Osteoblast (primary cell): ENCODE results near the gene WWC1. TPM values are rescaled to one million over a fixed set of nuclear protein-coding genes. Genes with fewer than 3 reads are reported as not detected.

Experiments
- DNase-seq: peaks from one replicate; pipeline ENCODE4 v3.0.0; 2011; ENCODE audit warnings: low spot score, mixed read lengths; ENCODE audit not compliant: insufficient read length; ENCODE audit errors: missing footprints
- H2AFZ ChIP-seq: 2 replicates; pipeline ENCODE4 v1.6.0; 2011; ENCODE audit warnings: mild to moderate bottlenecking, low read length
- H3K27ac ChIP-seq: 2 replicates; pipeline ENCODE4 v1.5.1; 2011; ENCODE audit warnings: mild to moderate bottlenecking, low read depth, low read length, moderate library complexity
- H3K27me3 ChIP-seq: 2 replicates; pipeline ENCODE4 v1.6.0; 2012; ENCODE audit warnings: mild to moderate bottlenecking, control low read depth, inconsistent platforms, low read length, moderate library complexity; ENCODE audit not compliant: insufficient read depth
- H3K36me3 ChIP-seq: 2 replicates; pipeline ENCODE4 v1.5.1; 2011; ENCODE audit warnings: mild to moderate bottlenecking, low read length, control low read depth, moderate library complexity; ENCODE audit not compliant: insufficient read depth
- H3K4me1 ChIP-seq: 2 replicates; pipeline ENCODE4 v1.5.1; 2011; ENCODE audit warnings: mild to moderate bottlenecking, low read length, control low read depth, moderate library complexity; ENCODE audit not compliant: insufficient read depth
- H3K4me2 ChIP-seq: 2 replicates; pipeline ENCODE4 v1.6.0; 2011; ENCODE audit warnings: mild to moderate bottlenecking, low read length; ENCODE audit not compliant: insufficient read depth
- H3K4me3 ChIP-seq: fragments of 200-600 bp; sonication (generic); 3 replicates; pipeline ENCODE4 v1.5.1; 2012; ENCODE audit warnings: mild to moderate bottlenecking, low read length, inconsistent platforms; ENCODE audit not compliant: insufficient read depth
- H3K79me2 ChIP-seq: 2 replicates; pipeline ENCODE4 v1.6.0; 2012; ENCODE audit warnings: mild to moderate bottlenecking, low read length, control low read depth, inconsistent platforms; ENCODE audit not compliant: insufficient read depth
- H3K9me3 ChIP-seq: 2 replicates; pipeline ENCODE4 v1.5.1; 2011; ENCODE audit warnings: low read depth, low read length, control low read depth
- H4K20me1 ChIP-seq: 2 replicates; pipeline ENCODE4 v1.6.0; 2012; ENCODE audit warnings: mild to moderate bottlenecking, low read length, control low read depth; ENCODE audit not compliant: insufficient read depth
- CTCF ChIP-seq: IDR thresholded peaks from 2 replicates; pipeline ENCODE4 v1.5.1; 2011; ENCODE audit warnings: mild to moderate bottlenecking, low read depth, low read length, moderate library complexity; ENCODE audit errors: extremely low read depth
- total RNA-seq: library from RNA; depleted of rRNA; stranded (reverse); fragments of >200 nt; gene quantifications from 2 replicates; pipeline ENCODE4 v1.2.3, GENCODE V29; 2012

Gene WWC1
- total RNA-seq, 1 donor = 1.4 TPM

DNA sequence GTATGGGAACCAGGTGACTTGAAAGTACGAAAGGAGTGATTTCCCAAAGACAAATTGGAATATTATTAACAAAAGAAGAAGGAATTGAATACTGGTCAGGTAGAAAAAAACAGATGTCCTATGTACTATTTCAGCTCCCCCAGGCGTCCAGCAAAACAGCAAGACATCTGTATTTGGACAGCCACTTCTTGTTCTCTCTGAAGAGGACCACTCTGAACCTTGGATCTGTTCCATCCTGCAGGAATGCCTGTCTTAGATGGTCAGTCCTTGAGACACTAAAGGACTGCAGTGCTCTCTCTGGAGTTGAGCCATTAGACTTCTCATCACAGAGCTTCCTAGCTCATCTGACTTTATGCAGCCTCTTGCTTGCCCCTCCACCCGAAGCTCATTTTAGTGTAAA lies 120.4 kb downstream of the WWC1 start:
- no peaks in the 10 kb centered on the region for H4K20me1 ChIP-seq
- no peaks in the 10 kb centered on the region for H3K9me3 ChIP-seq
- peaks cover 26% of the 10 kb centered on the region for H3K4me1 ChIP-seq
- no peak for DNase-seq
- no peaks in the 10 kb centered on the region for H3K79me2 ChIP-seq
- H3K4me2 ChIP-seq = no peak overlapping the region
- H3K4me3 ChIP-seq = no peak overlapping the region
- no peak overlapping the region for H2AFZ ChIP-seq
- H3K27me3 ChIP-seq = no peaks in the 10 kb centered on the region
- H3K27ac ChIP-seq = no peak overlapping the region
- TF ChIP-seq CTCF = no peak
- no peaks in the 10 kb centered on the region for H3K36me3 ChIP-seq

- H3K27me3 ChIP-seq = no peaks in the 10 kb centered on the region
- no peak overlapping the region for H3K4me2 ChIP-seq
- H3K27ac ChIP-seq = no peak overlapping the region
- no peaks in the 10 kb centered on the region for H3K36me3 ChIP-seq
- TF ChIP-seq CTCF = no peak
- H2AFZ ChIP-seq = no peak overlapping the region
- DNase-seq = no peak
- H3K9me3 ChIP-seq = no peaks in the 10 kb centered on the region
- peaks cover 23% of the 10 kb centered on the region for H3K4me1 ChIP-seq
- no peaks in the 10 kb centered on the region for H4K20me1 ChIP-seq
- no peak overlapping the region for H3K4me3 ChIP-seq
- no peaks in the 10 kb centered on the region for H3K79me2 ChIP-seq
Measured at GRCh38 chr5:168413062-168413461, 121.6 kb downstream of the WWC1 start.

- peaks cover 22% of the 10 kb centered on the region for H3K4me1 ChIP-seq
- no peaks in the 10 kb centered on the region for H3K79me2 ChIP-seq
- H3K9me3 ChIP-seq = no peaks in the 10 kb centered on the region
- no peak overlapping the region for H3K4me3 ChIP-seq
- no peak for TF ChIP-seq CTCF
- H3K36me3 ChIP-seq = no peaks in the 10 kb centered on the region
- no peaks in the 10 kb centered on the region for H3K27me3 ChIP-seq
- no peak overlapping the region for H3K27ac ChIP-seq
- H4K20me1 ChIP-seq = no peaks in the 10 kb centered on the region
- no peak overlapping the region for H2AFZ ChIP-seq
- DNase-seq = no peak
- H3K4me2 ChIP-seq = no peak overlapping the region
Measured at GRCh38 chr5:168413596-168413995, 122.2 kb downstream of the WWC1 start.

- H3K9me3 ChIP-seq = no peaks in the 10 kb centered on the region
- peaks cover 4% of the 10 kb centered on the region for H3K4me1 ChIP-seq
- TF ChIP-seq CTCF = no peak
- no peak overlapping the region for H3K27ac ChIP-seq
- H3K4me3 ChIP-seq = no peak overlapping the region
- no peak for DNase-seq
- no peaks in the 10 kb centered on the region for H3K27me3 ChIP-seq
- H3K36me3 ChIP-seq = no peaks in the 10 kb centered on the region
- H3K4me2 ChIP-seq = no peak overlapping the region
- H4K20me1 ChIP-seq = no peaks in the 10 kb centered on the region
- H3K79me2 ChIP-seq = no peaks in the 10 kb centered on the region
- H2AFZ ChIP-seq = no peak overlapping the region
Measured at GRCh38 chr5:168415401-168415800, 124.0 kb downstream of the WWC1 start.
